ENCODE results near the gene CTCF. TPM values are rescaled to one million over a fixed set of nuclear protein-coding genes. Genes with fewer than 3 reads are reported as not detected.

Gene CTCF
- total and polyA plus RNA-seq, 2 donors (not counting 1 experiment from before 2014, with no cell fraction given), result 20.0 to 20.9 TPM

GRCh38 chr16:67648088-67648763 lies 85.9 kb downstream of the CTCF start:
- no peaks in the 10 kb centered on the region for H3K4me1 ChIP-seq (ENCODE audit: control insufficient read depth, extremely low read depth, insufficient read depth, low read length)
- peaks cover 57% of the 10 kb centered on the region for H3K27me3 ChIP-seq (ENCODE audit: control insufficient read depth, insufficient read depth, low read length)
- H3K27ac ChIP-seq (ENCODE audit: insufficient read depth, low read length), result no peak overlapping the region
- no peak overlapping the region for H3K4me3 ChIP-seq (replicated peaks in 1 of 4; ENCODE audit: control extremely low read depth in 1 of 4, insufficient read depth in 1 of 4, low read depth in 3 of 4, low read length in 4 of 4)
- H3K4me2 ChIP-seq (ENCODE audit: extremely low read depth, insufficient read depth, low read length), result no peak overlapping the region
- TF ChIP-seq, protein P1, sequence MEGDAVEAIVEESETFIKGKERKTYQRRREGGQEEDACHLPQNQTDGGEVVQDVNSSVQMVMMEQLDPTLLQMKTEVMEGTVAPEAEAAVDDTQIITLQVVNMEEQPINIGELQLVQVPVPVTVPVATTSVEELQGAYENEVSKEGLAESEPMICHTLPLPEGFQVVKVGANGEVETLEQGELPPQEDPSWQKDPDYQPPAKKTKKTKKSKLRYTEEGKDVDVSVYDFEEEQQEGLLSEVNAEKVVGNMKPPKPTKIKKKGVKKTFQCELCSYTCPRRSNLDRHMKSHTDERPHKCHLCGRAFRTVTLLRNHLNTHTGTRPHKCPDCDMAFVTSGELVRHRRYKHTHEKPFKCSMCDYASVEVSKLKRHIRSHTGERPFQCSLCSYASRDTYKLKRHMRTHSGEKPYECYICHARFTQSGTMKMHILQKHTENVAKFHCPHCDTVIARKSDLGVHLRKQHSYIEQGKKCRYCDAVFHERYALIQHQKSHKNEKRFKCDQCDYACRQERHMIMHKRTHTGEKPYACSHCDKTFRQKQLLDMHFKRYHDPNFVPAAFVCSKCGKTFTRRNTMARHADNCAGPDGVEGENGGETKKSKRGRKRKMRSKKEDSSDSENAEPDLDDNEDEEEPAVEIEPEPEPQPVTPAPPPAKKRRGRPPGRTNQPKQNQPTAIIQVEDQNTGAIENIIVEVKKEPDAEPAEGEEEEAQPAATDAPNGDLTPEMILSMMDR (conservative IDR thresholded peaks at IDR 0.05 in 1 of 2, IDR thresholded peaks at IDR 0.05 in 1 of 2; ENCODE audit: low read depth in 1 of 2, low read length in 2 of 2), result no peak
- peak; percentile 88 for TF ChIP-seq EZH2 (IDR thresholded peaks at IDR 0.05; ENCODE audit: low read length, missing control alignments)
- no peaks in the 10 kb centered on the region for H4K20me1 ChIP-seq (ENCODE audit: control insufficient read depth, extremely low read depth, insufficient read depth, low read length)
- no peaks in the 10 kb centered on the region for H3K36me3 ChIP-seq (ENCODE audit: control insufficient read depth, insufficient read depth, low read length)
- no peak overlapping the region for H2AFZ ChIP-seq (ENCODE audit: low read length)
- no peaks in the 10 kb centered on the region for H3K9me3 ChIP-seq (ENCODE audit: control insufficient read depth, insufficient read depth, low read depth, low read length)
- H3K9ac ChIP-seq (ENCODE audit: insufficient read depth, low read length), result no peak overlapping the region
- no peaks in the 10 kb centered on the region for H3K79me2 ChIP-seq (ENCODE audit: control insufficient read depth, insufficient read depth, low read length)
- no peak for DNase-seq (ENCODE audit: low read depth in 2 of 2)

DNA sequence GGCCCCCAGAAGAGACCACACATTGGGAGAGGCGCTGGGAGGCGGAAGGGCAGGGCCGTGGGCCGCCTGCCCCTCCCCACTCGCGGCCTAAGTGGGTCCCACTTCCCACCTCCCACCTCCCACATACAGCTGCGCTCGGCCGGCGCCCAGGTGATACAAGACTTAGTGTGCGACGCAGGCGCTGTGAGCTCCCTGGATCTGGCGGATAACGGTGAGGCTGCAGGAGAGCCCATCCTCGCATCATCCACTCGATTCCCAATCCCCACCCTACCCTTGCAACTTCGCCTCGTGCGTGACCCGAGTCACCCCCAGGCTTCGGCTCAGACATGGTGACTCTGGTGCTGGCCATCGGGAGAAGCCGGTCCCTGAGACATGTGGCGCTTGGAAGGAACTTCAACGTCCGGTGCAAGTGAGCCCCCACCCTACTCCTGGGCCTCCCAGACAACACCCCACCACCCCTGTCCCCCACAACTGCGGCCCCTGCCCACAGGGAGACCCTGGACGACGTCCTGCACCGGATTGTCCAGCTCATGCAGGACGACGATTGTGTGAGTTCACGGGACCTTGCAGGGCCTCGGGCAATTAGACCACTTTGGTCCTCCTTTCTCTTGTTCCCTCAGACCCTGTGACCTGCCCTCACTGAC lies 86.6 kb downstream of the CTCF start:
- Histone ChIP-seq H4K20me1 (ENCODE audit: control insufficient read depth, extremely low read depth, insufficient read depth, low read length) (no peaks in the 10 kb centered on the region), H3K4me2 (ENCODE audit: extremely low read depth, insufficient read depth, low read length) (no peak overlapping the region), H3K27me3 (ENCODE audit: control insufficient read depth, insufficient read depth, low read length) (peaks cover 64% of the 10 kb centered on the region), H3K9ac (ENCODE audit: insufficient read depth, low read length) (no peak overlapping the region), H3K79me2 (ENCODE audit: control insufficient read depth, insufficient read depth, low read length) (no peaks in the 10 kb centered on the region), H3K4me1 (ENCODE audit: control insufficient read depth, extremely low read depth, insufficient read depth, low read length) (peaks cover 2% of the 10 kb centered on the region), H3K9me3 (ENCODE audit: control insufficient read depth, insufficient read depth, low read depth, low read length) (no peaks in the 10 kb centered on the region), H3K4me3 (replicated peaks in 1 of 4; ENCODE audit: control extremely low read depth in 1 of 4, insufficient read depth in 1 of 4, low read depth in 3 of 4, low read length in 4 of 4) (no peak overlapping the region), H2AFZ (ENCODE audit: low read length) (no peak overlapping the region), H3K27ac (ENCODE audit: insufficient read depth, low read length) (no peak overlapping the region), H3K36me3 (ENCODE audit: control insufficient read depth, insufficient read depth, low read length) (no peaks in the 10 kb centered on the region)
- no peak for DNase-seq (ENCODE audit: low read depth in 2 of 2)
- TF ChIP-seq, protein P1 (conservative IDR thresholded peaks at IDR 0.05 in 1 of 2, IDR thresholded peaks at IDR 0.05 in 1 of 2; ENCODE audit: low read depth in 1 of 2, low read length in 2 of 2), result no peak
- peak; percentile 78 for TF ChIP-seq EZH2 (IDR thresholded peaks at IDR 0.05; ENCODE audit: low read length, missing control alignments)

DNA sequence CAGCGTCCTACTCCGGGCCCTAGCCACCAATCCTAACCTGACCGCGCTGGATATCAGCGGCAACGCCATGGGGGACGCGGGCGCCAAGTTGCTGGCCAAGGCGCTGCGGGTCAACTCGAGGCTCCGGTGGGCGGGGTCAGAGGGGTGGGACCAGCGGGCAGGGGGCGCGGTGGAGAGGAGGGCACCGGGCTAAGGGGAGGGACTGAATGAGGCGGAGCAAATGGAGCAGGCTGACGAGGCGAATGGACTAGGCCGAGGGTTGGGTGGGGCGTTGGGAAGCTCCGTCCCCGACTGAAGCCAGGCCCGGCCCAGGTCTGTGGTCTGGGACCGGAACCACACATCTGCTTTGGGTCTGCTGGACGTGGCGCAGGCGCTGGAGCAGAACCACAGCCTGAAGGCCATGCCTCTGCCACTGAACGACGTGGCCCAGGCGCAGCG lies 87.2 kb downstream of the CTCF start:
- no peak for DNase-seq (ENCODE audit: low read depth in 2 of 2)
- TF ChIP-seq, protein P1 (conservative IDR thresholded peaks at IDR 0.05 in 1 of 2, IDR thresholded peaks at IDR 0.05 in 1 of 2; ENCODE audit: low read depth in 1 of 2, low read length in 2 of 2), result no peak
- no peak for TF ChIP-seq EZH2 (IDR thresholded peaks at IDR 0.05; ENCODE audit: low read length, missing control alignments)
- Histone ChIP-seq H2AFZ (ENCODE audit: low read length) (no peak overlapping the region), H3K9ac (ENCODE audit: insufficient read depth, low read length) (no peak overlapping the region), H3K4me2 (ENCODE audit: extremely low read depth, insufficient read depth, low read length) (no peak overlapping the region), H4K20me1 (ENCODE audit: control insufficient read depth, extremely low read depth, insufficient read depth, low read length) (no peaks in the 10 kb centered on the region), H3K4me3 (replicated peaks in 1 of 4; ENCODE audit: control extremely low read depth in 1 of 4, insufficient read depth in 1 of 4, low read depth in 3 of 4, low read length in 4 of 4) (no peak overlapping the region), H3K79me2 (ENCODE audit: control insufficient read depth, insufficient read depth, low read length) (no peaks in the 10 kb centered on the region), H3K27ac (ENCODE audit: insufficient read depth, low read length) (no peak overlapping the region), H3K36me3 (ENCODE audit: control insufficient read depth, insufficient read depth, low read length) (no peaks in the 10 kb centered on the region), H3K27me3 (ENCODE audit: control insufficient read depth, insufficient read depth, low read length) (peaks cover 64% of the 10 kb centered on the region), H3K4me1 (ENCODE audit: control insufficient read depth, extremely low read depth, insufficient read depth, low read length) (peaks cover 2% of the 10 kb centered on the region), H3K9me3 (ENCODE audit: control insufficient read depth, insufficient read depth, low read depth, low read length) (no peaks in the 10 kb centered on the region)
